SKM-1 (cell line): Measurements from ENCODE around the gene F10.

ENCODE experiments used
- DNase-seq: peaks from one replicate; lab custom pipeline; 2025; ENCODE audit not compliant: unreplicated experiment; lab: John Stamatoyannopoulos, UW

The F10 gene

DNA sequence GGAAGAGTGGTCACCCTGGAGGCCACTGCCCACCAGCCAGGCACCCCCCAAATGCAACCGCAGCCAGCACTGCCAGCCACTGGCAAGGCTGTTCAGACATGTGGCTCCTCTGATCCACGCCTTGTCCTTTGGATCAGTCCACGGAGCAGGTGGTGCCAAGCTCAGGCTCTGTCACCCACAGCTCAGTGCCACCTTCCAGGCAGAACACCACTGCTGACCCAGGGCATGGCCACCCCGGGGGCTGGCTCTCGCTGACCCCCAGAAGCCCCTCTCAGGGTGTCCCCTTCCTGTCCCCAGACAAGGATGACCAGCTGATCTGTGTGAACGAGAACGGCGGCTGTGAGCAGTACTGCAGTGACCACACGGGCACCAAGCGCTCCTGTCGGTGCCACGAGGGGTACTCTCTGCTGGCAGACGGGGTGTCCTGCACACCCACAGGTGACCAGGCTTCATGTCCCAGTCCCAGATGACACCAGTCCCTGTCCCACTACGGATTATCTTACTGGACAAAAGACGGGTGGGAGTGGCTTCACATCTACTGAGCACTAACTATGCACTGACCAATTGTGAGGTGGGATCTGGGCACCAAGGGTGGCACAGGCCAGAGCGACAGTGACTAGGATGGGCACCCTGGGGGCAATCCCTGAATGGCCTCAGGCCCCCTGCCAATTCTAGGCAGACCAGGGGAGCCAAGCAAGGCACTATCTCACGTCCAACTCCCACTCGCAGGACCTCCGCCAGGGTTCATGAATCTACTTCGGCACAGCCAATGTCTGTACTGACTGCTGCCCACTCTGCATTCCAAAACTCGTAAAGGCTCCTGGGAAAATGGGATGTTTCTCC lies 7.0 kb upstream of the F10 start:
- no peak for DNase-seq

DNA sequence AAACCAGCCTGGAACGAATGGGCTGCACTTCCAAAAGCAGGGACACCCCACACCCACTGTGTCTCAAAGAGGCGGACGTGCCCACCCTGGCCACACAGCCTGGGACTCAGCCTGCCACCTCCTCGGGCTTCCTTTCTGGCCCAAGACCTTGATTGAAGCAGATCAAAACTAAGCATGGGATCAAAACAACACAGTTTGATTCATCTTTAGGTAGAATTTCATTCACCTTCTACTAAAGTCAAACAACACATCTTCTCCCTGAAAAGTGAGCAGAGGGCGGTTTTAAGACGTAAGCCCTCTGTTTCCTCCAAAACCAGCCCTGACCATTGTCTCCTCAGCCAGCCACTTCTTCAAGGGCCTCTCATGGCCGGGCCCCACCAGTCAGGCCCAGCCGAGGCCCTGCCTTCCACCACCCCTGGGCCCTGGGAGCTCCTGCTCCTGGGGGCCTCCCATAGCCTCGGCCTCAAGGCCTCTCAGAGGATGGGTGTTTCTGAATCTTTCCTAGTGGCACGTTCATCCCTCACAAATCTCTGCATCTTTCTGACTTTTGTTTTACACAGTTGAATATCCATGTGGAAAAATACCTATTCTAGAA lies 6.3 kb upstream of the F10 start:
- no peak for DNase-seq

DNA sequence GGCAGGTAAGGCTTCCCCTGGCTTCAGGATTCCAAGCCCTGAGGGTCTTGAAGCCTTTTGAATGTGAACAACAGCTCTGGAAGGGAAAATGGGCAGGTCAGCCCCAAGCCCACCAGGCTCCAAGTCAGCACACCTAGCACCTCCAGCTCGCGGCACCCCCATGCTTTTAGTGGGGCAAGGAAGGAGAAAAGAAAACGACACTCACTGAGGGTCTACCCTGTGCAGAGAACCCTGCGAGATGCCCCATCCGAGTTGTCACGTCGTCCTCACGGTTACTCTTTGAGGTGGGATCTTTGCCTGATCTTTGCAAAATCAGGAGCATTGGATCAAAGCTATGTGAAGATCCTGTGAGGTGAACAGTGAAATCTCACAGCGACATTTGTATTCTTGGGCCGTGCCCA lies 5.7 kb upstream of the F10 start:
- DNase-seq, result no peak

- DNase-seq, result no peak
These were observed 5.2 kb upstream of the F10 start for GRCh38 chr13:113117335-113117872.

- no peak for DNase-seq
These were observed 4.7 kb upstream of the F10 start for GRCh38 chr13:113117911-113118260.

DNA sequence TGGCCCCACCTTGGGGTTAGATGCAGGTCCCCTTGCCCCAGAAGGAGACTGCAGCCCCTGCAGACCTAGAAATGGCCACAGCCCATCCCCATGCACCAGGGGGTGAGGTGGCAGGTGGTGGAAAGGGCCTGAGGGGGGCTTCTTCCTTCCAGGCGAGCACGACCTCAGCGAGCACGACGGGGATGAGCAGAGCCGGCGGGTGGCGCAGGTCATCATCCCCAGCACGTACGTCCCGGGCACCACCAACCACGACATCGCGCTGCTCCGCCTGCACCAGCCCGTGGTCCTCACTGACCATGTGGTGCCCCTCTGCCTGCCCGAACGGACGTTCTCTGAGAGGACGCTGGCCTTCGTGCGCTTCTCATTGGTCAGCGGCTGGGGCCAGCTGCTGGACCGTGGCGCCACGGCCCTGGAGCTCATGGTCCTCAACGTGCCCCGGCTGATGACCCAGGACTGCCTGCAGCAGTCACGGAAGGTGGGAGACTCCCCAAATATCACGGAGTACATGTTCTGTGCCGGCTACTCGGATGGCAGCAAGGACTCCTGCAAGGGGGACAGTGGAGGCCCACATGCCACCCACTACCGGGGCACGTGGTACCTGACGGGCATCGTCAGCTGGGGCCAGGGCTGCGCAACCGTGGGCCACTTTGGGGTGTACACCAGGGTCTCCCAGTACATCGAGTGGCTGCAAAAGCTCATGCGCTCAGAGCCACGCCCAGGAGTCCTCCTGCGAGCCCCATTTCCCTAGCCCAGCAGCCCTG lies 4.2 kb upstream of the F10 start:
- DNase-seq, result no peak

DNA sequence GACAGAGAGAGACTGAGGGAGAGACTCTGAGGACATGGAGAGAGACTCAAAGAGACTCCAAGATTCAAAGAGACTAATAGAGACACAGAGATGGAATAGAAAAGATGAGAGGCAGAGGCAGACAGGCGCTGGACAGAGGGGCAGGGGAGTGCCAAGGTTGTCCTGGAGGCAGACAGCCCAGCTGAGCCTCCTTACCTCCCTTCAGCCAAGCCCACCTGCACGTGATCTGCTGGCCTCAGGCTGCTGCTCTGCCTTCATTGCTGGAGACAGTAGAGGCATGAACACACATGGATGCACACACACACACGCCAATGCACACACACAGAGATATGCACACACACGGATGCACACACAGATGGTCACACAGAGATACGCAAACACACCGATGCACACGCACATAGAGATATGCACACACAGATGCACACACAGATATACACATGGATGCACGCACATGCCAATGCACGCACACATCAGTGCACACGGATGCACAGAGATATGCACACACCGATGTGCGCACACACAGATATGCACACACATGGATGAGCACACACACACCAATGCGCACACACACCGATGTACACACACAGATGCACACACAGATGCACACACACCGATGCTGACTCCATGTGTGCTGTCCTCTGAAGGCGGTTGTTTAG lies 3.3 kb upstream of the F10 start:
- no peak for DNase-seq

DNA sequence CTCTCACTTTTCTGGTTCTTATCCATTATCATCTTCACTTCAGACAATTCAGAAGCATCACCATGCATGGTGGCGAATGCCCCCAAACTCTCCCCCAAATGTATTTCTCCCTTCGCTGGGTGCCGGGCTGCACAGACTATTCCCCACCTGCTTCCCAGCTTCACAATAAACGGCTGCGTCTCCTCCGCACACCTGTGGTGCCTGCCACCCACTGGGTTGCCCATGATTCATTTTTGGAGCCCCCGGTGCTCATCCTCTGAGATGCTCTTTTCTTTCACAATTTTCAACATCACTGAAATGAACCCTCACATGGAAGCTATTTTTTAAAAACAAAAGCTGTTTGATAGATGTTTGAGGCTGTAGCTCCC lies 2.8 kb upstream of the F10 start:
- no peak for DNase-seq

- DNase-seq, result no peak
These were observed 2.1 kb upstream of the F10 start for GRCh38 chr13:113120300-113121182.

- DNase-seq, result no peak
These were observed 1.2 kb upstream of the F10 start for GRCh38 chr13:113121183-113121927.

DNA sequence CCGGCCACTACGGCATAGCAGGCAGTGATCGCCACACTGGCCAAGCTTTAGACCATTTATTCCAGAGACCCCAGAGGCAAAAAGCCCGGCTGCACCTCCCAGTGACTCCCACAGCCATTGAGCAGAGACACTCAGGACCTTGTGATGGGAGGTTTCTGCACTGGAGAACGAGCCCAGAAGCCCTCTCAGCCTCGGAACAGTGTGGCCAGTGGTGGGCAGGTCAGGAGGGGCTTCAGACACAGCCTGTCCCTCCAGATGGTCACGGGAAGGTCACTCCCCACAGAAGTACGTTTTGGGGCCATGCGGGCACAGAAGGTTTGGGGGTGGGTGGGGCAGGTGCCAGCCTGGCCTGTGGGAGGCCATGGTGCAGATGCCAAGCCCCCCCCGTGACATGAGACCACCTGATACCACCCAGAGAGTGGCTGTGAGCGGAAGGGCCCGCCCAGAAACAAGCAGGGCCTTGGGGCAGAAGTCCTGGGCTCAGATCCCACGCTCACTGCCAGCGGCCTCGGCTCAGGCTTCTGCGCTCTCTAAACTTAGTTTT lies 599 bp upstream of the F10 start:
- no peak for DNase-seq

GRCh38 chr13:113123226-113124201 lies 915 bp downstream of the F10 start:
- DNase-seq, result no peak

GRCh38 chr13:113124211-113124970 lies 1.8 kb downstream of the F10 start:
- no peak for DNase-seq

DNA sequence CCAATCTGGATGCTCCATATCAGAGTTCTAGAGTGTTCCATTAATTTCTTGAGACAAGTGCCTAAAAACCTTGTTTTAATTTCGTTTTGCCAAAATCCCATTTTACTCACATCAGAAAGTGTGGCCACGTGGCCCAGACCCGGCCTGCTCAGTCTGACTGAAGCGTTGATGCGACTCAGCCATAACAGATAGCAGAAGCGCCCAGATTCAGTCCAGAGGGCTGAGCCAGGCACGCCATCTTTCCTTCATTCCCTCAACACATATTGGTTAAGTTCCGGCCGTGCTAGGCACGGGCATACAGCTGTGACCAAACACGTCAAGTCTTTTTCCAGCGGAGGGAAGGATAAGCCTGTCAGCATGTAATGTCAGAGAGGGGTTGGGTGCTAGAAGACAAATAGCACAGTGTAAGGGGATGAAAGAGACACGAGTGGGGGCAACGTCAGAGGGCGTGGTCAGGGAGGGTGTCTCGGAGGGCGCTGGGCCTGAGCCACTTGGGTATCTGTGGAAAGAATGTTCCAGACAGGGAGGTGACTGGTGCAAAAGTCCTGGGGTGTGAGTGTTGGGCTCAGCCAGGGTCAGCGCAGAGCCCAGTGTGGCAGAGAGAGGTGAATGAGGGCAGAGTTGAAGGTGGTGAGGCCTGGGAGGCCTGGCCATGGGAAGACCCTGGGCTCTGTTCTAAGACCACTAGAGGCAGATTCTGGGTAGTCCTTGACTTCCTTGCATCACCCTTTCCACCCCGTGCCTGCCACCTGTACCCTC lies 3.1 kb downstream of the F10 start:
- no peak for DNase-seq

DNA sequence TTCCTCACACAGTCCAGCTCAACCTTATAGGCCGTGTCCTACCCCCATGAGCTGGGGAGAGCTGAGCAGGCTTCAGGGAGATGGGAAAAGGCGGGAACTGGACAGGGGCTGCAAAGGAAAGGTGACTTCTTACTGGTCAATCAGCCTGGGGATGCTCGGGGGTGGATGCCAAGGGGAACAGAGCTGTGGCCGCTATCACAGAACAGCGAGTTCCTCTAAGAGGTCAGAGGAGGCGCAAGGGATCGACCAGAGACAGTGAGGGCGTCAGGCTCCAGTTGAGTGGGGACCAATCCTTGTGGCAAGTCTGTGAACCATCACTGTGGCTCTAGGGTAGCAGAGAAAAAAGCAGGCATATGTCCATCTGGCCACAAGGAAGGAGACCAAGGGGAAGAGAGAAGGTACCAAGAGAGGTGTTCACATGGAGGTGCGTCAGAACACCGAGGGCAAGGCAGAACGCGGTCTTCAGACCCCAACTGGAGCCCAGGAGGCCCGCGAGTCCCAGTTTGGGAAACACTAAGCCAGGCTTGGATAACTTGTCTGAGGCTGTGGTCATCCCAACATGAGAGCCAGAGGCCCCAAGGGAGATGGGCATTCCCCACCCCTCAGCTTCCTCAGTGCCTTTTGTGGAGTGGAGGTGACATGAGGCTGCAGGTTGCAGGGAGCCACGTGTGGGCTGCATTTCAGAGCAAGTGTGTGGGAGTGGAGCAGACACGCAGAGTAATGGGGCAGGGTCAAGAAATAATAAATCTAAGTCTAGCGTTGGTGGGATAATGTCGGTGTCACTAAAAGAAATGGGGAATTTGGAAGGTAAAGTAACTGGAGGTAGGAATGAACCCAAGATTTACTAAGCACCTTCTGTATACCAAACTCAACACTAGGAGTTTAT lies 3.9 kb downstream of the F10 start:
- no peak for DNase-seq

- no peak for DNase-seq
These were observed 6.9 kb downstream of the F10 start for GRCh38 chr13:113129480-113129879.
